Aorta (tissue), 5 donors: Measurements from ENCODE around the gene ZNF143. TPM values are rescaled to one million over a fixed set of nuclear protein-coding genes. Genes with fewer than 3 reads are reported as not detected.
A peak's percentile ranks its signal among the peaks of the same experiment; 100 is the strongest.
"Not testable (repeated sequence)": the region's sequence is repeated elsewhere in the genome, so short reads cannot be mapped to it uniquely, and the experiment has no call there.

ENCODE experiments used
- ATAC-seq: fragments of 200-7000 bp; cut with Tn5 transposase; one replicate; pipeline ENCODE4 v1.9.1; 2022; ENCODE audit warnings: moderate library complexity; ENCODE audit not compliant: low FRiP score
- DNase-seq, 2 donors: peaks; one replicate each; pipeline ENCODE4 v3.0.0-alpha.2; 2020
- H3K27ac ChIP-seq, 2 donors: one replicate each; pipeline ENCODE4 v1.5.1; 2013; ENCODE audit warnings: low read length in 2 of 2, mild to moderate bottlenecking in 2 of 2, moderate library complexity in 2 of 2, control low read depth in 1 of 2, inconsistent platforms in 1 of 2, low read depth in 1 of 2
- H3K27me3 ChIP-seq, 2 donors: one replicate each; pipeline ENCODE4 v1.6.1; 2013; ENCODE audit warnings: control low read depth in 1 of 2, low read length in 1 of 2, mild to moderate bottlenecking in 1 of 2, moderate library complexity in 1 of 2; ENCODE audit not compliant: insufficient read depth in 2 of 2, control insufficient read depth in 1 of 2
- H3K36me3 ChIP-seq, 2 donors: one replicate each; pipeline ENCODE4 v1.6.1; 2013; ENCODE audit warnings: control low read depth in 1 of 2, low read length in 1 of 2, mild to moderate bottlenecking in 1 of 2; ENCODE audit not compliant: insufficient read depth in 2 of 2, control insufficient read depth in 1 of 2
- H3K4me1 ChIP-seq, 2 donors: one replicate each; pipeline ENCODE4 v1.6.1; 2013; ENCODE audit warnings: low read length in 2 of 2, control low read depth in 1 of 2, mild to moderate bottlenecking in 1 of 2, moderate library complexity in 1 of 2; ENCODE audit not compliant: insufficient read depth in 2 of 2, control insufficient read depth in 1 of 2
- H3K4me3 ChIP-seq, 2 donors: one replicate each; pipeline ENCODE4 v1.5.1; 2013; ENCODE audit warnings: low read length in 2 of 2, control low read depth in 1 of 2, mild to moderate bottlenecking in 1 of 2
- H3K9me3 ChIP-seq: one replicate; pipeline ENCODE4 v1.6.1; 2013; ENCODE audit warnings: mild to moderate bottlenecking, low read length; ENCODE audit not compliant: control insufficient read depth
- WGBS, 2 donors: extraction: QIAGEN DNeasy Blood & Tissue Kit; methylation state at CpG; one replicate each; pipeline ENCODE4 v1.1.7; 2013; 5-methylcytosine and 5-hydroxymethylcytosine counted together
- intact Hi-C, 2 donors: fragments of 100-400 bp; cut with DNase I; formaldehyde crosslinking; loops; one replicate each; pipeline versions ENCODE4 v1.14.2 to v1.15.0; 2022
- polyA plus RNA-seq, 2 donors: library from polyadenylated mRNA; stranded (reverse); fragments of 200-250 nt; gene quantifications; one replicate each; pipeline ENCODE4 v1.2.3, GENCODE V29; 2013
- total RNA-seq, 2 donors: library from RNA; stranded (reverse); fragmentation: NEBNext Ultra II Directional; extraction: Animal tissue kit (Norgen Biotek cat#: 25700); gene quantifications; one replicate each; pipeline ENCODE4 v1.2.1, GENCODE V29; 2021
- donor health status: healthy with polysubstance abuse.
- donor health status: Bipolar disorder and iron deficiency.
- donor health status: DM: no; HTN: no; CAD: no.
- donor health status: DM: no; HTN: no; CAD: no.
- donor health status: DM: yes; HTN: yes; CAD: no.

Gene ZNF143
- total and polyA plus RNA-seq, 4 donors, result 12.9 to 42.0 (median 26.9) TPM

DNA sequence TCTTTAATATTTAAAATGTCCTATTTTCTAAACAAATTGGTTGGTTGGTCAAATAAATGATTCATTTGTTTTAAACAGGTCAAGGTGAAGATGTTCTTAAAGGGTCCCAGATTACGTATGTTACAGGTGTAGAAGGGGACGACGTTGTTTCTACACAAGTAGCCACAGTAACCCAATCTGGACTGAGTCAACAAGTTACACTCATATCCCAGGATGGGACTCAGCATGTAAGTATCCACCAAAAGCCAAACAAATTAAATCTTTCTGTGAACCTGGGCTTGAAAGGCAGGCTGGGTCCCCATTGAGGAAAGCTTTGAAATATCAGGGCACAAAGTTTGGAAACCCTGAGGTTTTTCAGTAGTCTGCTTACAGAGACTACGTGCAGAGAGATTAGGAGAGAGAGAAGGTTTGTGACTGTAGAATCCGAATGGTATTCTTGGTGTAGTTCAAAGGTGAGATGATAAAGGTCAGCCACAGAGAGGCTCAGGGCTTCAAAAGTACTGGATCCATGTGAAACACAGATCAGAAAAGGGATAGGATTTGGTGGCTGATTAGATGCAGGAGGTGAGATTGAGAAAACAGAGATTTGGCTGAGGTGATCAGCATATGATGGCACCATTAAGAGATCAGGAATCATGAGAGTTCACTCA, 51.7 kb downstream of the ZNF143 start:
- Histone ChIP-seq H3K27ac (no peak overlapping the region), H3K9me3 (no peaks in the 10 kb centered on the region), H3K4me1 (no peaks in the 10 kb centered on the region), H3K36me3 (peaks cover 4 to 7% of the 10 kb centered on the region in 2 donors), H3K4me3 (no peak overlapping the region), H3K27me3 (no peaks in the 10 kb centered on the region)
- intact Hi-C loops, result no loop called here
- DNase-seq (no peak), ATAC-seq (no peak)
- 91% methylated on average over 5 of the region's 5 CpGs for WGBS, 2 donors

DNA sequence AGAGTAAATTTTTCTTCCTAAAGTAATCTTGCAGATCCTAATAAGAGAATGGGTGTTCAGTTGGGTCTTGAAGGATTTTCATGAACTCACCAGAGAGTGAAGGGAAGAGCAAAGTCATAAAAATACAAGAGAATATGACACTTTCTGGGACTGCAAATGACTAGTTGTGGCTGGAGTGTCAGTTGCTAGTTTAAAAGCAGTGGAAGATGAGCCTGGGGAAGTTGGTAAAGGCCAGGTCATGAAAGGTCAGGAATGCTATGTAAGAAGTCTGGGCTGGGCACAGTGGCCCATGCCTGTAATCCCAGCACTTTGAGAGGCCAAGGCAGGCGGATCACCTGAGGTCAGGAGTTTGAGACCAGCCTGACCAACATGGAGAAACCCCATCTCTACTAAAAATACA, 53.8 kb downstream of the ZNF143 start:
- ATAC-seq, H3K4me1 ChIP-seq, intact Hi-C loops, H3K9me3 ChIP-seq, H3K27ac ChIP-seq, DNase-seq, H3K36me3 ChIP-seq, H3K4me3 ChIP-seq, H3K27me3 ChIP-seq: not testable (repeated sequence)
- WGBS, 2 donors, result 100% methylated on average over 1 of the region's 1 CpG

DNA sequence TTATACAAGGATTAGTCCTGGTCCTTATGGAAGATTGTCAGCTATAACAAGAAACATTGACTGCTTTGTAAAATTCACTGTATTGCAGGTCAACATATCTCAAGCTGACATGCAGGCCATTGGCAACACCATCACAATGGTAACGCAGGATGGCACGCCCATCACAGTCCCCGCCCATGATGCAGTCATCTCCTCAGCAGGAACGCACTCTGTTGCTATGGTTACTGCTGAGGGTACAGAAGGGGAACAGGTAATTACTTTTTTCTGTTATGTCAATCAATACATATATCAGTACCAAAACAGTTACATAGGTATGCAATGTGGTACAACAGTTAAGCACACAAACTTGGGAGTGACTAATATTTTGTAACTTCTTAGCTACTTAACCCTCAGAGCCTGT, 55.3 kb downstream of the ZNF143 start:
- intact Hi-C loops, result no loop called here
- Histone ChIP-seq H3K9me3 (no peaks in the 10 kb centered on the region), H3K4me3 (no peak overlapping the region), H3K27ac (no peak overlapping the region), H3K36me3 (peaks cover 4 to 7% of the 10 kb centered on the region in 2 donors), H3K27me3 (no peaks in the 10 kb centered on the region), H3K4me1 (no peaks in the 10 kb centered on the region)
- no peak for DNase-seq
- no peak for ATAC-seq
- 84 to 89% methylated on average over 4 of the region's 4 CpGs for WGBS, 2 donors

DNA sequence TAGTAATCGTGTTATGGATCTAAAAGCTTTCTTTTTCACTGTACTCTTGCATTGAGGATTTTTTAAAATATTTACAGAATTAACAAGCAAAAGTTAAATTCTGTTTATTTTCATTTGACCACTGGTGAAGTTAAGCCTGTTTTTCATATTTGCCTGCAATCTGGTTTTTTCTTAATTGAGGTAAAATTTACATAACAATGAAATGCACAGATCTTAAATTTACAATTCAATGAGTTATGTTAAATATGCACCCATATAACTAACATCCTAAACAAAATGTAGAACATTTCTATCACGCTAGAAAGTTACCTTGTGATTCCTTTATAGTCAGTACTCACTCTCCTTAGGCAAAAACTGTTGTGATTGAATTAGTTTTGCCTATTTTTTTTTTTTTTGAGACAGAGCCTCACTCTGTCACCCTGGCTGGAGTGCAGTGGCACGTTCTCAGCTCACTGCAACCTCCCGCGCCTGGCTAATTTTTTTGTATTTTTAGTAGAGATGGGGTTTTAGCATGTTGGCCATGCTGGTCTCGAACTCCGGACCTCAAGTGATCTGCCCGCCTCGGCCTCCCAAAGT, 58.1 kb downstream of the ZNF143 start:
- no peak overlapping the region for H3K27ac ChIP-seq
- no peaks in the 10 kb centered on the region for H3K9me3 ChIP-seq
- no peak for ATAC-seq
- 74 to 78% methylated on average over 9 of the region's 9 CpGs for WGBS, 2 donors
- no peaks in the 10 kb centered on the region for H3K36me3 ChIP-seq
- no peak overlapping the region for H3K4me3 ChIP-seq
- no peaks in the 10 kb centered on the region for H3K27me3 ChIP-seq
- intact Hi-C loops, result no loop called here
- no peaks in the 10 kb centered on the region for H3K4me1 ChIP-seq
- no peak for DNase-seq

DNA sequence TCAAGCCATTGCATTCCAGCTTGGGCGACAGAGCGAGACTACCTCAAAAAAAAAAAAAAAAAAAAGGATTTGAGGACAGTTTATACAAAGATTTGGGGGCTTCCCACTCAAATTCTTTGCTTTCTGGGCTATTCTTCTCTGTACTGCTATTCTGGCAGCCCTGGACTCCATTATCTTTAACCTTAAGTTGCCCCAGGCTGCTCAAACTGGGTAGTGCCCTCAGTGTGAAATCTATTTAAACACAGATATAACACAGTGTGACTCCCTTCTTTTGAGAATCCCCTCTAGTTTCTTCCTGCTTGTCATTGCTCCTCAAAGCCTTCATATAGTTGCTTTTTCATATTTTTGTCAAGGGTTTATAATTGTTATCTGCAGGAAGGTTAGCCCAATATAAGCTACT, 63.2 kb downstream of the ZNF143 start:
- intact Hi-C loops, result no loop called here
- Histone ChIP-seq H3K27ac (no peak overlapping the region), H3K9me3 (no peaks in the 10 kb centered on the region), H3K4me1 (no peaks in the 10 kb centered on the region), H3K36me3 (peaks cover 0 to 3% of the 10 kb centered on the region in 2 donors), H3K27me3 (no peaks in the 10 kb centered on the region), H3K4me3 (no peak overlapping the region)
- WGBS, 2 donors, result 70% methylated on average over 2 of the region's 2 CpGs
- ATAC-seq, result no peak
- no peak for DNase-seq

DNA sequence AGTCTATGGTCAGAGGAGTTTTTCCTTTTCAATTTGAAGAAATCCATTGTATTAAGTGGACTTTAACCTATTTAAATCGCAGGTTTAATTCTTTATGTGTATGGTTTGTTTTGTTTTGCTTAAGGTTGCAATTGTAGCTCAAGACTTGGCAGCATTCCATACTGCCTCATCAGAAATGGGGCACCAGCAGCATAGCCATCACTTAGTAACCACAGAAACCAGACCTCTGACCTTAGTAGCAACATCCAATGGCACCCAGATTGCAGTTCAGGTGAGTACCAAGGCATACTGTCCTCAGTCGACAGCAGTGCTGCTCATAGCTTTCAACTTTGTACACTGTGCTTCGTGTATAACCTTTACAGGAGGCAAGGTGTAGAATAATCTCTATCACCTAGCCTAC, 64.3 kb downstream of the ZNF143 start:
- intact Hi-C loops, result loop anchor here (5.0 kb wide), 2 partner anchors 47 to 52 kb away; partner anchors contain the start of gene WEE1 (in 1 of the 2)
- DNase-seq, result no peak
- Histone ChIP-seq H3K4me1 (no peaks in the 10 kb centered on the region), H3K36me3 (peaks cover 0 to 3% of the 10 kb centered on the region in 2 donors), H3K27ac (peak overlapping the region in 1 of 2 donors; percentile 80), H3K27me3 (no peaks in the 10 kb centered on the region), H3K4me3 (no peak overlapping the region), H3K9me3 (no peaks in the 10 kb centered on the region)
- 84 to 87% methylated on average over 3 of the region's 3 CpGs for WGBS, 2 donors
- no peak for ATAC-seq

DNA sequence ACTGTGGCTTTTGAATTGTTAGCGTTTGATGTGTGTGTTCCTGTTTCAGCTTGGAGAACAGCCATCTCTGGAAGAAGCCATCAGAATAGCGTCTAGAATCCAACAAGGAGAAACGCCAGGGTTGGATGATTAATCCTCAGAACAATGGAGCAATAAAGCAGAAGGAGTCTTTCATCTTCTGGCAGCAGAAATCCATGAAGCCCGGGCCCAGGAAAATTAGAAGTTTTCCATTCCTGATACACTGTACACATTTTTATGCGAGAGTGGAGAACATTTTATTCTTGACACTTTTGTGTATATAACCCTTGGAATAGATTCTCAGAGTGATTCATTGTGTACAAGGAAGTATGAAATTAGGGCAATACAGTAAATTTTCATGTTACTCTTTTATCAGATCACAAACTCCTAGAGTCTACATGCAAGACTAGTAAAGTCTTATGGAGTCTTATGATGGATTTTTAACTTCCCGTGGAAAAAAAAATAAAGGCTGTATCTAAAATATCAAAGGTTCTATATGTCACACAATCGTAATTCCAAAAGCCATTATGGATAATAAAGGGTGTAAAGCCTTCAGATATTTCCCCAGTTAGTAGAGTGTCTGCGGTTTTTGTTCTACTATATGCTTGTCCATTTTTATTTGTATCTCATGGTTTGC, 66.8 kb downstream of the ZNF143 start:
- whole genome bisulfite sequencing, 2 donors, result 6 to 9% methylated on average over 8 of the region's 8 CpGs
- intact Hi-C loops, result loop anchor here (5.0 kb wide), 2 partner anchors 45 to 50 kb away; partner anchors contain the start of gene WEE1 (in 1 of the 2)
- H3K9me3 ChIP-seq, result no peaks in the 10 kb centered on the region
- H3K36me3 ChIP-seq, result peaks cover 0 to 3% of the 10 kb centered on the region in 2 donors
- H3K27ac ChIP-seq, result peak overlapping the region in 1 of 2 donors; percentile 69
- no peak overlapping the region for H3K4me3 ChIP-seq
- peak; percentile 72 for ATAC-seq
- DNase-seq, result no peak
- H3K27me3 ChIP-seq, result no peaks in the 10 kb centered on the region
- H3K4me1 ChIP-seq, result no peaks in the 10 kb centered on the region

DNA sequence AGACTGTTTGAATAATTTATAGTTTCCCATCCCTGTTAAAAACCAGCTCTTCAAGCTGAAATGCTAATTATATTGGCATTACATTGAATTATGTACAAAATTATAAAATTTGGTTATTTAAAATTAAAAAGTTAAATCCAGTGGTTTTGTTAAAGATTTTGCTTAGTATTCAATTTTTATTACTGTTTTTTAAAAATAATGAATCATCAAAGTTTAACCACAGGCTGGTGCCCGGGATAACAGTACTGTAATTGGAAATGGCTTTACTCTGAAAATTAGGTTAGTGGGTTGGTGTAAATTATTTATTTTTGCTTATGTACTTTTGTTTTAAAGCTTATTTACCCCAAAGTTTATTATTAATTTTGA, 67.3 kb downstream of the ZNF143 start:
- H3K36me3 ChIP-seq, result peaks cover 0 to 3% of the 10 kb centered on the region in 2 donors
- ATAC-seq, result no peak
- no peak for DNase-seq
- intact Hi-C loops, result loop anchor here (5.0 kb wide), 2 partner anchors 44 to 49 kb away; partner anchors contain the start of gene WEE1 (in 1 of the 2)
- no peaks in the 10 kb centered on the region for H3K27me3 ChIP-seq
- WGBS, 2 donors, result 44 to 55% methylated on average over 1 of the region's 1 CpG
- no peak overlapping the region for H3K27ac ChIP-seq
- H3K9me3 ChIP-seq, result no peaks in the 10 kb centered on the region
- H3K4me1 ChIP-seq, result no peaks in the 10 kb centered on the region
- no peak overlapping the region for H3K4me3 ChIP-seq
